Endodermal cell (in vitro differentiated cells): Measurements from ENCODE around the gene CCDC91. TPM values are rescaled to one million over a fixed set of nuclear protein-coding genes. Genes with fewer than 3 reads are reported as not detected.

Experiments
- DNase-seq: peaks from one replicate; pipeline ENCODE4 v3.0.0-alpha.2; 2017
- H3K27ac ChIP-seq: 2 replicates; pipeline ENCODE4 v1.5.1; 2013; ENCODE audit warnings: mild to moderate bottlenecking, low read depth, low read length, moderate library complexity
- H3K27me3 ChIP-seq: 2 replicates; pipeline ENCODE4 v1.6.1; 2013; ENCODE audit warnings: mild to moderate bottlenecking, low read length, moderate library complexity; ENCODE audit not compliant: insufficient read depth, control insufficient read depth, poor library complexity, severe bottlenecking
- H3K36me3 ChIP-seq: 2 replicates; pipeline ENCODE4 v1.7.0; 2013; ENCODE audit warnings: mild to moderate bottlenecking, low read length, moderate library complexity; ENCODE audit not compliant: control insufficient read depth, insufficient read depth
- H3K4me1 ChIP-seq: one replicate; pipeline ENCODE4 v1.7.0; 2013; ENCODE audit warnings: low read length; ENCODE audit not compliant: control insufficient read depth, insufficient read depth
- H3K4me3 ChIP-seq: 2 replicates; pipeline ENCODE4 v1.5.1; 2013; ENCODE audit warnings: mild to moderate bottlenecking, low read length, moderate library complexity
- H3K9ac ChIP-seq: 2 replicates; pipeline ENCODE4 v1.6.1; 2013; ENCODE audit warnings: mild to moderate bottlenecking, low read length, moderate library complexity; ENCODE audit not compliant: poor library complexity, severe bottlenecking; ENCODE audit errors: extremely low read depth
- H3K9me3 ChIP-seq: 2 replicates; pipeline ENCODE4 v1.6.1; 2013; ENCODE audit warnings: mild to moderate bottlenecking, low read length, moderate library complexity; ENCODE audit not compliant: control insufficient read depth
- H3K27ac Mint-ChIP-seq: 2 replicates; pipeline ENCODE4 v1.8.0; 2020; ENCODE audit warnings: mixed read lengths
- H3K27me3 Mint-ChIP-seq: 2 replicates; pipeline ENCODE4 v1.8.0; 2021; ENCODE audit warnings: mild to moderate bottlenecking, mixed read lengths; ENCODE audit not compliant: insufficient read depth
- H3K36me3 Mint-ChIP-seq: 2 replicates; pipeline ENCODE4 v1.8.0; 2020; ENCODE audit warnings: low read depth, mixed read lengths
- H3K4me1 Mint-ChIP-seq: 2 replicates; pipeline ENCODE4 v1.8.0; 2020; ENCODE audit warnings: mixed read lengths
- H3K4me3 Mint-ChIP-seq: 2 replicates; pipeline ENCODE4 v1.8.0; 2020; ENCODE audit warnings: mild to moderate bottlenecking, moderate library complexity, mixed read lengths
- H3K9me3 Mint-ChIP-seq: 2 replicates; pipeline ENCODE4 v1.8.0; 2020; ENCODE audit warnings: mild to moderate bottlenecking, mixed read lengths
- CTCF ChIP-seq: fragments of 200-600 bp; sonication (generic); conservative IDR thresholded peaks from 2 replicates; pipeline ENCODE4 v1.5.0; 2021; ENCODE audit warnings: antibody characterized with exemption, mild to moderate bottlenecking
- WGBS, 2 experiments: methylation state at CpG; one replicate each; pipeline versions ENCODE4 v1.1.5 to v1.1.7; 2013; ENCODE audit warnings: missing lambda C conversion rate in 2 of 2, mixed read lengths in 1 of 2; ENCODE audit not compliant: insufficient coverage in 1 of 2, insufficient read length in 1 of 2; 5-methylcytosine and 5-hydroxymethylcytosine counted together
- total RNA-seq, 2 donors: library from RNA; stranded (reverse); fragmentation: NEBNext Ultra II Directional in 1 of 2; extraction: Animal tissue kit (Norgen Biotek cat#: 25700) in 1 of 2; gene quantifications; 2 replicates in 1 of 2; 3 replicates in 1 of 2; pipeline ENCODE4 v1.2.1, GENCODE V29; 2021

Gene CCDC91
- total RNA-seq, 2 donors from 2014 or later = 25.3 to 45.7 TPM

DNA sequence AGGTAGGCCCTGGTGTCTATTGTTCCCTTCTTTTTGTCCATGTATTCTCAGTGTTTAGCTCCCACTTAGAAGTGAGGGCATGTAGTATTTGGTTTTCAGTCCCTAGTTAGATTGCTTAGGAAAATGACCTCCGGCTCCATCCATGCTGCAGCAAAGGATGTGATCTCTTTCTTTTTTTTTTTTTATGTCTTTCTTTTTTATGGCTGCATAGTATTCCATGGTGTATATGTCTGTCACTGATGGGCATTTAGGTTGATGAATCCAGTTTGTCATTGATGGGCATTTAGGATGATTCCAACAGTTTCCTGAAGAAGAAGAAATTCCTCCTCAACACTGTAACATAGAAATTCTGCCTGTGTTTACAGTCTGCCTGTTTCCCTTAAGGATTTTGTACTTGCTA is 231.1 kb downstream of the CCDC91 start:
- peaks cover 8% of the 10 kb centered on the region for H3K4me1 Mint-ChIP-seq
- H3K4me1 ChIP-seq = no peaks in the 10 kb centered on the region
- peaks cover 13% of the 10 kb centered on the region for H3K36me3 Mint-ChIP-seq
- H3K9ac ChIP-seq = no peak overlapping the region
- H3K4me3 Mint-ChIP-seq = no peak overlapping the region
- H3K36me3 ChIP-seq = no peaks in the 10 kb centered on the region
- no peak for TF ChIP-seq CTCF
- DNase-seq = no peak
- H3K27ac Mint-ChIP-seq = no peak overlapping the region
- no peaks in the 10 kb centered on the region for H3K27me3 Mint-ChIP-seq
- WGBS, 2 experiments = 100% methylated on average over 1 of the region's 1 CpG; no CpG with 5 or more reads in 1 of the 2 experiments
- no peaks in the 10 kb centered on the region for H3K9me3 ChIP-seq
- H3K9me3 Mint-ChIP-seq = peaks cover 9% of the 10 kb centered on the region
- no peak overlapping the region for H3K27ac ChIP-seq
- H3K4me3 ChIP-seq = no peak overlapping the region
- H3K27me3 ChIP-seq = no peaks in the 10 kb centered on the region

GRCh38 chr12:28424965-28425364 is 234.7 kb downstream of the CCDC91 start:
- WGBS, 2 experiments = 75 to 95% methylated on average over 2 to 3 of the region's 3 CpGs
- Histone ChIP-seq H3K27ac (no peak overlapping the region), H3K4me1 (no peaks in the 10 kb centered on the region), H3K36me3 (no peaks in the 10 kb centered on the region), H3K27me3 (no peaks in the 10 kb centered on the region), H3K9ac (no peak overlapping the region), H3K4me3 (no peak overlapping the region), H3K9me3 (no peaks in the 10 kb centered on the region)
- H3K27ac Mint-ChIP-seq = no peak overlapping the region
- H3K36me3 Mint-ChIP-seq = peaks cover 13% of the 10 kb centered on the region
- no peak for DNase-seq
- no peak overlapping the region for H3K4me3 Mint-ChIP-seq
- H3K9me3 Mint-ChIP-seq = peaks cover 11% of the 10 kb centered on the region
- H3K27me3 Mint-ChIP-seq = no peaks in the 10 kb centered on the region
- no peak for TF ChIP-seq CTCF
- H3K4me1 Mint-ChIP-seq = peaks cover 17% of the 10 kb centered on the region

GRCh38 chr12:28425526-28425925 is 235.3 kb downstream of the CCDC91 start:
- peaks cover 17% of the 10 kb centered on the region for H3K4me1 Mint-ChIP-seq
- H3K9me3 Mint-ChIP-seq = peaks cover 11% of the 10 kb centered on the region
- no peak overlapping the region for H3K27ac Mint-ChIP-seq
- no peaks in the 10 kb centered on the region for H3K27me3 ChIP-seq
- no peaks in the 10 kb centered on the region for H3K36me3 ChIP-seq
- H3K4me1 ChIP-seq = no peaks in the 10 kb centered on the region
- peaks cover 11% of the 10 kb centered on the region for H3K36me3 Mint-ChIP-seq
- no peak for DNase-seq
- no peak overlapping the region for H3K27ac ChIP-seq
- H3K4me3 Mint-ChIP-seq = no peak overlapping the region
- no peaks in the 10 kb centered on the region for H3K27me3 Mint-ChIP-seq
- H3K4me3 ChIP-seq = no peak overlapping the region
- H3K9ac ChIP-seq = no peak overlapping the region
- H3K9me3 ChIP-seq = no peaks in the 10 kb centered on the region
- no peak for TF ChIP-seq CTCF
